Stomach (tissue), 4 donors: ENCODE results near the gene SCGB1D4.

Source experiments
- POLR2A ChIP-seq, 4 donors: fragments of 450-650 bp; IDR thresholded peaks; one replicate each; pipeline ENCODE4 v1.6.1; 2016; ENCODE audit warnings: antibody characterized with exemption in 4 of 4, control low read depth in 2 of 4, mild to moderate bottlenecking in 1 of 4, moderate library complexity in 1 of 4
- TF ChIP-seq, protein P1 (sequence below), 7 experiments: fragments of 450-650 bp in 4 of 7; fragments of 200-600 bp in 3 of 7; sonication (generic) in 3 of 7; IDR thresholded peaks; one replicate each; pipeline ENCODE4 v1.5.1; 2016 to 2019; ENCODE audit warnings: antibody characterized with exemption in 7 of 7, control low read depth in 2 of 7, mild to moderate bottlenecking in 1 of 7

GRCh38 chr11:62266558-62266957 lies 32.3 kb downstream of the SCGB1D4 start:
- TF ChIP-seq POLR2A (IDR thresholded peaks at IDR 0.05) = no peak
- TF ChIP-seq, protein P1, sequence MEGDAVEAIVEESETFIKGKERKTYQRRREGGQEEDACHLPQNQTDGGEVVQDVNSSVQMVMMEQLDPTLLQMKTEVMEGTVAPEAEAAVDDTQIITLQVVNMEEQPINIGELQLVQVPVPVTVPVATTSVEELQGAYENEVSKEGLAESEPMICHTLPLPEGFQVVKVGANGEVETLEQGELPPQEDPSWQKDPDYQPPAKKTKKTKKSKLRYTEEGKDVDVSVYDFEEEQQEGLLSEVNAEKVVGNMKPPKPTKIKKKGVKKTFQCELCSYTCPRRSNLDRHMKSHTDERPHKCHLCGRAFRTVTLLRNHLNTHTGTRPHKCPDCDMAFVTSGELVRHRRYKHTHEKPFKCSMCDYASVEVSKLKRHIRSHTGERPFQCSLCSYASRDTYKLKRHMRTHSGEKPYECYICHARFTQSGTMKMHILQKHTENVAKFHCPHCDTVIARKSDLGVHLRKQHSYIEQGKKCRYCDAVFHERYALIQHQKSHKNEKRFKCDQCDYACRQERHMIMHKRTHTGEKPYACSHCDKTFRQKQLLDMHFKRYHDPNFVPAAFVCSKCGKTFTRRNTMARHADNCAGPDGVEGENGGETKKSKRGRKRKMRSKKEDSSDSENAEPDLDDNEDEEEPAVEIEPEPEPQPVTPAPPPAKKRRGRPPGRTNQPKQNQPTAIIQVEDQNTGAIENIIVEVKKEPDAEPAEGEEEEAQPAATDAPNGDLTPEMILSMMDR (IDR thresholded peaks at IDR 0.05) = no peak
